Adrenal gland (tissue), 12 donors: Measurements from ENCODE around the gene DCTD. TPM values are rescaled to one million over a fixed set of nuclear protein-coding genes. Genes with fewer than 3 reads are reported as not detected.

Experiments
- DNase-seq, 7 donors: peaks; one replicate each; pipeline ENCODE4 v3.0.0-alpha.2; 2019 to 2020
- H3K27ac ChIP-seq, 5 donors: fragments of 200-600 bp; sonication (generic) in 4 of 5; 1 replicate in 3 of 5; 2 replicates in 2 of 5; pipeline versions ENCODE4 v1.5.1 to v1.8.0; 2016 to 2020; ENCODE audit warnings: mild to moderate bottlenecking in 1 of 5
- H3K27me3 ChIP-seq: fragments of 200-600 bp; 2 replicates; pipeline ENCODE4 v1.8.0; 2021
- H3K36me3 ChIP-seq, 2 donors: fragments of 200-600 bp; replicated peaks in 1 of 2; 1 replicate in 1 of 2; 2 replicates in 1 of 2; pipeline versions ENCODE4 v1.5.1 to v1.8.0; 2018 to 2022
- H3K4me1 ChIP-seq, 2 donors: fragments of 200-600 bp; replicated peaks in 1 of 2; 1 replicate in 1 of 2; 2 replicates in 1 of 2; pipeline versions ENCODE4 v1.5.1 to v1.8.0; 2018 to 2021
- H3K4me3 ChIP-seq, 4 donors: fragments of 200-600 bp; sonication (generic) in 3 of 4; one replicate each; pipeline ENCODE4 v1.5.1; 2016 to 2018
- H3K9me3 ChIP-seq, 3 donors: fragments of 200-600 bp; sonication (generic) in 1 of 3; replicated peaks in 1 of 3; 1 replicate in 2 of 3; 2 replicates in 1 of 3; pipeline versions ENCODE4 v1.5.1 to v1.8.0; 2016 to 2021
- CTCF ChIP-seq, 6 experiments: fragments of 450-650 bp in 4 of 6; fragments of 200-600 bp in 2 of 6; sonication (generic) in 1 of 6; IDR thresholded peaks; 1 replicate in 5 of 6; 2 replicates in 1 of 6; pipeline versions ENCODE4 v1.5.1 to v1.8.0; 2016 to 2021; ENCODE audit warnings: antibody characterized with exemption in 6 of 6, mild to moderate bottlenecking in 2 of 6, moderate library complexity in 1 of 6
- POLR2A ChIP-seq, 2 donors: fragments of 450-650 bp; IDR thresholded peaks; one replicate each; pipeline ENCODE4 v1.6.1; 2017; ENCODE audit warnings: antibody characterized with exemption in 2 of 2, mild to moderate bottlenecking in 2 of 2, moderate library complexity in 1 of 2
- WGBS, 4 donors: extraction: QIAGEN DNeasy Blood & Tissue Kit in 2 of 4; methylation state at CpG; one replicate each; pipeline versions ENCODE4 v1.1.5 to v1.1.7; 2013 to 2017; 5-methylcytosine and 5-hydroxymethylcytosine counted together
- intact Hi-C, 2 donors: fragments of 100-400 bp; cut with DNase I; formaldehyde crosslinking; loops; one replicate each; pipeline versions ENCODE4 v1.14.1 to v1.15.0; 2022 to 2023
- polyA plus RNA-seq, 3 donors: library from polyadenylated mRNA; stranded (reverse); fragments of 200-250 nt in 2 of 3; fragments of 350-450 nt in 1 of 3; fragmentation: Illumina TruSeq in 1 of 3; extraction: RNeasy Lipid Tissue Mini Kit (QIAGEN cat#74804) in 1 of 3; gene quantifications; one replicate each; pipeline ENCODE4 v1.2.3, GENCODE V29; 2013 to 2014
- total RNA-seq, 9 donors: library from RNA; depleted of rRNA in 4 of 9; stranded (reverse); fragments of >200 nt in 4 of 9; fragments of 120-200 nt in 1 of 9; fragmentation: NEBNext Ultra II Directional in 1 of 9; extraction: Animal tissue kit (Norgen Biotek cat#: 25700) in 1 of 9; gene quantifications; one replicate each; pipeline versions ENCODE4 v1.1.0 to v1.2.4, GENCODE V29; 2013 to 2023
- donor health status: healthy with polysubstance abuse.
- donor health status: Bipolar disorder and iron deficiency.
- donor health status: DM: yes; HTN: yes; CAD: no.
- donor health status: DM: no; HTN: no; CAD: no.
- donor health status: DM: no; HTN: no; CAD: no.
- donor health status: DM: yes; HTN: yes; CAD: no.

Gene DCTD
- total and polyA plus RNA-seq, 12 donors, result 54.5 to 254 (median 126) TPM

GRCh38 chr4:182880387-182881356 is 36.5 kb downstream of the DCTD start:
- Histone ChIP-seq H3K36me3 (peaks cover 0 to 6% of the 10 kb centered on the region in 2 donors), H3K27me3 (no peaks in the 10 kb centered on the region), H3K4me1 (peaks cover 0 to 36% of the 10 kb centered on the region in 2 donors), H3K27ac (peak overlapping the region in 3 of 5 donors; percentile 6 to 73 (median 62)), H3K9me3 (peaks cover 0 to 4% (median 0%) of the 10 kb centered on the region in 3 donors), H3K4me3 (peak overlapping the region in 1 of 4 donors; percentile 28)
- TF ChIP-seq POLR2A (IDR thresholded peaks at IDR 0.05) (no peak), CTCF (IDR thresholded peaks at IDR 0.05) (no peak)
- WGBS, 4 donors, result 44 to 64% (median 50%) methylated on average over 19 to 26 of the region's 26 CpGs
- intact Hi-C loops, result no loop called here
- peak; percentile 78 to 95 (median 93) for DNase-seq

GRCh38 chr4:182879913-182880312 is 37.3 kb downstream of the DCTD start:
- TF ChIP-seq POLR2A (IDR thresholded peaks at IDR 0.05) (no peak), CTCF (IDR thresholded peaks at IDR 0.05) (no peak)
- peak overlapping the region in 3 of 5 donors; percentile 6 to 73 (median 62) for H3K27ac ChIP-seq
- H3K4me3 ChIP-seq, result no peak overlapping the region
- WGBS, 4 donors, result 69 to 81% (median 70%) methylated on average over 8 to 9 of the region's 9 CpGs
- peaks cover 0 to under 1% (median 0%) of the 10 kb centered on the region in 3 donors for H3K9me3 ChIP-seq
- intact Hi-C loops, result no loop called here
- H3K36me3 ChIP-seq, result peaks cover 0 to 6% of the 10 kb centered on the region in 2 donors
- no peak for DNase-seq
- H3K27me3 ChIP-seq, result no peaks in the 10 kb centered on the region
- H3K4me1 ChIP-seq, result peaks cover 0 to 32% of the 10 kb centered on the region in 2 donors

GRCh38 chr4:182878633-182879495 is 38.3 kb downstream of the DCTD start:
- H3K4me1 ChIP-seq, result peaks cover 0 to 32% of the 10 kb centered on the region in 2 donors
- intact Hi-C loops, result no loop called here
- no peak for TF ChIP-seq POLR2A (IDR thresholded peaks at IDR 0.05)
- TF ChIP-seq CTCF (IDR thresholded peaks at IDR 0.05), result no peak
- no peaks in the 10 kb centered on the region for H3K9me3 ChIP-seq
- peaks cover 0 to 6% of the 10 kb centered on the region in 2 donors for H3K36me3 ChIP-seq
- no peak overlapping the region for H3K4me3 ChIP-seq
- DNase-seq, result peak in 1 of 7 donors; percentile 46
- H3K27ac ChIP-seq, result no peak overlapping the region
- 50 to 88% (median 66%) methylated on average over 6 to 16 of the region's 16 CpGs for WGBS, 4 donors
- H3K27me3 ChIP-seq, result no peaks in the 10 kb centered on the region
